HepG2 (cell line): ENCODE measurements around the gene TAS1R1. TPM values are rescaled to one million over a fixed set of nuclear protein-coding genes. Genes with fewer than 3 reads are reported as not detected.

Experiments
- AHR ChIP-seq: IDR thresholded peaks from 2 replicates; pipeline ENCODE4 v1.6.1; 2018; ENCODE audit warnings: missing genetic modification reagents, missing compliant biosample characterization
- CCDC6 ChIP-seq: sonication (generic); formaldehyde crosslinking; IDR thresholded peaks from 2 replicates; pipeline ENCODE4 v1.8.1; 2022; ENCODE audit warnings: mild to moderate bottlenecking, missing genetic modification reagents, moderate library complexity
- EZH2 ChIP-seq: conservative IDR thresholded peaks from 2 replicates; pipeline ENCODE4 v1.6.1; 2012; ENCODE audit warnings: mild to moderate bottlenecking, low read depth, low read length, moderate library complexity
- NCOA2 ChIP-seq: sonication (generic); formaldehyde crosslinking; IDR thresholded peaks from 2 replicates; pipeline ENCODE4 v1.8.0; 2022; ENCODE audit warnings: inconsistent platforms
- NFE2 ChIP-seq: sonication (generic); formaldehyde crosslinking; IDR thresholded peaks from 2 replicates; pipeline ENCODE4 v1.4.0; 2020; ENCODE audit warnings: missing genetic modification reagents
- NFE2L1 ChIP-seq: sonication (generic); formaldehyde crosslinking; IDR thresholded peaks from 2 replicates; pipeline ENCODE4 v1.4.0; 2020; ENCODE audit warnings: missing genetic modification reagents, mild to moderate bottlenecking, borderline replicate concordance
- PHB2 ChIP-seq: fragments of 450-650 bp; IDR thresholded peaks from 2 replicates; pipeline ENCODE4 v1.6.1; 2018; ENCODE audit not compliant: partially characterized antibody
- RFX3 ChIP-seq: IDR thresholded peaks from 2 replicates; pipeline ENCODE4 v1.6.1; 2016; ENCODE audit warnings: missing biosample characterization, missing genetic modification reagents
- SAFB2 ChIP-seq: sonication (generic); formaldehyde crosslinking; IDR thresholded peaks from 2 replicates; pipeline ENCODE4 v1.5.1; 2020; ENCODE audit warnings: missing genetic modification reagents, low read depth, mild to moderate bottlenecking, borderline replicate concordance
- SATB2 ChIP-seq: sonication (generic); formaldehyde crosslinking; IDR thresholded peaks from 2 replicates; pipeline ENCODE4 v1.5.0; 2020; ENCODE audit warnings: missing genetic modification reagents
- ZFP36 ChIP-seq: fragments of 150-350 bp; IDR thresholded peaks from 2 replicates; pipeline ENCODE4 v1.6.1; 2018; ENCODE audit warnings: borderline replicate concordance, low read length, low read depth; ENCODE audit not compliant: partially characterized antibody
- ZNF101 ChIP-seq: sonication (generic); formaldehyde crosslinking; IDR thresholded peaks from 2 replicates; pipeline ENCODE4 v1.4.0; 2020; ENCODE audit warnings: mild to moderate bottlenecking, low read depth, missing genetic modification reagents, borderline replicate concordance
- ZNF138 ChIP-seq: sonication (generic); formaldehyde crosslinking; IDR thresholded peaks from 2 replicates; pipeline ENCODE4 v1.5.0; 2020; ENCODE audit warnings: mild to moderate bottlenecking, low read depth, missing genetic modification reagents
- ZNF3 ChIP-seq: IDR thresholded peaks from 2 replicates; pipeline ENCODE4 v1.7.0; 2017; ENCODE audit warnings: inconsistent platforms
- ZNF550 ChIP-seq: sonication (generic); formaldehyde crosslinking; IDR thresholded peaks from 2 replicates; pipeline ENCODE4 v1.4.0; 2020; ENCODE audit warnings: mild to moderate bottlenecking, missing genetic modification reagents, borderline replicate concordance
- ZNF660 ChIP-seq: sonication (generic); formaldehyde crosslinking; IDR thresholded peaks from 2 replicates; pipeline ENCODE4 v1.5.1; 2020; ENCODE audit warnings: mild to moderate bottlenecking, low read depth, missing genetic modification reagents, borderline replicate concordance
- ZNF790 ChIP-seq: sonication (generic); formaldehyde crosslinking; IDR thresholded peaks from 2 replicates; pipeline ENCODE4 v1.8.0; 2022; ENCODE audit warnings: missing genetic modification reagents, mild to moderate bottlenecking, borderline replicate concordance
- ZSCAN31 ChIP-seq: sonication (generic); formaldehyde crosslinking; IDR thresholded peaks from 2 replicates; pipeline ENCODE4 v1.5.0; 2020; ENCODE audit warnings: low read depth, mild to moderate bottlenecking, missing genetic modification reagents
- polyA plus RNA-seq, 8 experiments: library from polyadenylated mRNA; depleted of rRNA in 3 of 8; stranded (reverse) in 7 of 8; unstranded in 1 of 8; fragments of >200 nt; fragmentation: Illumina TruSeq in 4 of 8; extraction: Trizol in 4 of 8; gene quantifications; 2 replicates each; pipeline versions ENCODE4 v1.2.1 to v1.2.3, GENCODE V29; 2011 to 2016; ENCODE audit warnings: low read depth in 4 of 8, missing spikeins in 1 of 8, mixed read lengths in 1 of 8; ENCODE audit not compliant: insufficient read depth in 1 of 8
- total RNA-seq, 5 experiments: library from RNA; depleted of rRNA; stranded (reverse); fragments of >200 nt; fragmentation: Illumina TruSeq; extraction: Trizol; gene quantifications; 2 replicates each; pipeline ENCODE4 v1.2.3, GENCODE V29; 2016; ENCODE audit warnings: low read depth in 1 of 5
- TF ChIP-seq, protein P1 (sequence below): sonication (generic); formaldehyde crosslinking; IDR thresholded peaks from 2 replicates; pipeline ENCODE4 v1.5.1; 2020; ENCODE audit warnings: missing genetic modification reagents, mild to moderate bottlenecking, borderline replicate concordance
- TF ChIP-seq, protein P2 (sequence below): IDR thresholded peaks from 2 replicates; pipeline ENCODE4 v1.6.1; 2016
- TF ChIP-seq, protein P3 (sequence below): sonication (generic); formaldehyde crosslinking; IDR thresholded peaks from 2 replicates; pipeline ENCODE4 v1.4.0; 2020; ENCODE audit warnings: missing genetic modification reagents
- TF ChIP-seq, protein P4 (sequence below): IDR thresholded peaks from 2 replicates; pipeline ENCODE4 v1.6.1; 2016; ENCODE audit warnings: missing biosample characterization, missing genetic modification reagents, low read depth
- TF ChIP-seq, protein P5 (sequence below): sonication (generic); formaldehyde crosslinking; IDR thresholded peaks from 2 replicates; pipeline ENCODE4 v1.8.0; 2022; ENCODE audit warnings: mild to moderate bottlenecking, missing genetic modification reagents, moderate library complexity

Gene TAS1R1
- total and polyA plus RNA-seq, 2 of the 13 experiments (the other 11 are each of a cell fraction or from before 2014, with no cell fraction given) = 1.4 to 1.6 TPM

DNA sequence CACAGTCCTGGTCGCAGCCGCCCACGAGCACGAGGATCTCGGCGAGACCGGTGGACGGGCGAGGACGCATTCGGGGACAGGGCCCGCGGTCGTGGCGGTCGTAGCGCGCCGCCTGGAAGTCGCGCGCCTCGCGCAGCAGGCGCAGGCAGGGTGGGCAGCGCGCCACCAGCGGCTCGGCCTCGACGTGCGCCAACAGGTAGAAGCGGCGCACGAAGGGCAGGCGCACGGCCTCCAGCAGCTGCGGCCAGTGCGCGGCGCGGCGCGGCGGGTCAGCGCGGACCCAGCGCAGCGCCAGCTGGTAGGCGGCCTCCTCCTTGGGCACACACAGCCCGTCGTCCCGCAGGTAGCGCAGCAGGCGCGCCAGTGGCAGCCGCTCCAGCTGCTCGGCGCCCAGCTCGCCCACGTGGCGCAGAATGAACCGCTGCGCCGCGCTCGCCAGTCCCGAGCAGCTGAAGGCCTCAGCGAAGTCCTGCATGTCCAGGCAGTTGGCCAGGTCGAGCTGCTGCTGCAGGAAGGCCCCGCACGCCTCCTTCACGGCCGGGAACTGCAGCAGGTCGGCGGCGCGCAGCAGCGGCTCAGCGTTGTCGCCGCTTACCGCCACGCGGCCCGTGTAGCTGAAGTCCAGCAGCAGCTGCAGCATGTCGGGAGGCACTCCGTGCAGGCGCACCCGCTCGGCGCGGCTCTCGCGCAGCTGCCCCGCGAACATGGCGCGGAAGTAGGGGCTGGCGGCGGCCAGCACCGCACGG lies 47.0 kb downstream of the TAS1R1 start (continued):
- TF ChIP-seq, protein P1, sequence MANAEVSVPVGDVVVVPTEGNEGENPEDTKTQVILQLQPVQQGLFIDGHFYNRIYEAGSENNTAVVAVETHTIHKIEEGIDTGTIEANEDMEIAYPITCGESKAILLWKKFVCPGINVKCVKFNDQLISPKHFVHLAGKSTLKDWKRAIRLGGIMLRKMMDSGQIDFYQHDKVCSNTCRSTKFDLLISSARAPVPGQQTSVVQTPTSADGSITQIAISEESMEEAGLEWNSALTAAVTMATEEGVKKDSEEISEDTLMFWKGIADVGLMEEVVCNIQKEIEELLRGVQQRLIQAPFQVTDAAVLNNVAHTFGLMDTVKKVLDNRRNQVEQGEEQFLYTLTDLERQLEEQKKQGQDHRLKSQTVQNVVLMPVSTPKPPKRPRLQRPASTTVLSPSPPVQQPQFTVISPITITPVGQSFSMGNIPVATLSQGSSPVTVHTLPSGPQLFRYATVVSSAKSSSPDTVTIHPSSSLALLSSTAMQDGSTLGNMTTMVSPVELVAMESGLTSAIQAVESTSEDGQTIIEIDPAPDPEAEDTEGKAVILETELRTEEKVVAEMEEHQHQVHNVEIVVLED (CRISPR knock-in tag) = no peak
- no peak for TF ChIP-seq ZFP36
- no peak for TF ChIP-seq ZNF101 (CRISPR knock-in tag)
- no peak for TF ChIP-seq NFE2
- TF ChIP-seq ZNF660 = no peak
- peak; percentile 81 for TF ChIP-seq SAFB2 (CRISPR knock-in tag)
- TF ChIP-seq, protein P2, sequence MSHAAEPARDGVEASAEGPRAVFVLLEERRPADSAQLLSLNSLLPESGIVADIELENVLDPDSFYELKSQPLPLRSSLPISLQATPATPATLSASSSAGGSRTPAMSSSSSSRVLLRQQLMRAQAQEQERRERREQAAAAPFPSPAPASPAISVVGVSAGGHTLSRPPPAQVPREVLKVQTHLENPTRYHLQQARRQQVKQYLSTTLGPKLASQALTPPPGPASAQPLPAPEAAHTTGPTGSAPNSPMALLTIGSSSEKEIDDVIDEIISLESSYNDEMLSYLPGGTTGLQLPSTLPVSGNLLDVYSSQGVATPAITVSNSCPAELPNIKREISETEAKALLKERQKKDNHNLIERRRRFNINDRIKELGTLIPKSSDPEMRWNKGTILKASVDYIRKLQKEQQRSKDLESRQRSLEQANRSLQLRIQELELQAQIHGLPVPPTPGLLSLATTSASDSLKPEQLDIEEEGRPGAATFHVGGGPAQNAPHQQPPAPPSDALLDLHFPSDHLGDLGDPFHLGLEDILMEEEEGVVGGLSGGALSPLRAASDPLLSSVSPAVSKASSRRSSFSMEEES (CRISPR knock-in tag) = no peak; the same call in 1 of the 2 replicates
- no peak for TF ChIP-seq ZNF3 (CRISPR knock-in tag)
- no peak for TF ChIP-seq EZH2
- peak; percentile 9; the same call in 1 of the 2 replicates for TF ChIP-seq ZNF790 (CRISPR knock-in tag)
- peak; percentile 60; the same call in 1 of the 2 replicates for TF ChIP-seq ZSCAN31 (CRISPR knock-in tag)
- no peak for TF ChIP-seq PHB2
- no peak; the same call in 1 of the 2 replicates for TF ChIP-seq AHR (CRISPR knock-in tag)
- TF ChIP-seq, protein P3, sequence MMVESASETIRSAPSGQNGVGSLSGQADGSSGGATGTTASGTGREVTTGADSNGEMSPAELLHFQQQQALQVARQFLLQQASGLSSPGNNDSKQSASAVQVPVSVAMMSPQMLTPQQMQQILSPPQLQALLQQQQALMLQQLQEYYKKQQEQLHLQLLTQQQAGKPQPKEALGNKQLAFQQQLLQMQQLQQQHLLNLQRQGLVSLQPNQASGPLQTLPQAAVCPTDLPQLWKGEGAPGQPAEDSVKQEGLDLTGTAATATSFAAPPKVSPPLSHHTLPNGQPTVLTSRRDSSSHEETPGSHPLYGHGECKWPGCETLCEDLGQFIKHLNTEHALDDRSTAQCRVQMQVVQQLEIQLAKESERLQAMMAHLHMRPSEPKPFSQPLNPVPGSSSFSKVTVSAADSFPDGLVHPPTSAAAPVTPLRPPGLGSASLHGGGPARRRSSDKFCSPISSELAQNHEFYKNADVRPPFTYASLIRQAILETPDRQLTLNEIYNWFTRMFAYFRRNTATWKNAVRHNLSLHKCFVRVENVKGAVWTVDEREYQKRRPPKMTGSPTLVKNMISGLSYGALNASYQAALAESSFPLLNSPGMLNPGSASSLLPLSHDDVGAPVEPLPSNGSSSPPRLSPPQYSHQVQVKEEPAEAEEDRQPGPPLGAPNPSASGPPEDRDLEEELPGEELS (CRISPR knock-in tag) = no peak
- TF ChIP-seq ZNF138 = peak; percentile 62; the same call in 1 of the 2 replicates
- TF ChIP-seq SATB2 = no peak
- TF ChIP-seq NFE2L1 (CRISPR knock-in tag) = 0 out of 2 replicates have a peak, but pooled peaks have one; percentile 39
- no peak for TF ChIP-seq RFX3 (CRISPR knock-in tag)
- TF ChIP-seq, protein P4, sequence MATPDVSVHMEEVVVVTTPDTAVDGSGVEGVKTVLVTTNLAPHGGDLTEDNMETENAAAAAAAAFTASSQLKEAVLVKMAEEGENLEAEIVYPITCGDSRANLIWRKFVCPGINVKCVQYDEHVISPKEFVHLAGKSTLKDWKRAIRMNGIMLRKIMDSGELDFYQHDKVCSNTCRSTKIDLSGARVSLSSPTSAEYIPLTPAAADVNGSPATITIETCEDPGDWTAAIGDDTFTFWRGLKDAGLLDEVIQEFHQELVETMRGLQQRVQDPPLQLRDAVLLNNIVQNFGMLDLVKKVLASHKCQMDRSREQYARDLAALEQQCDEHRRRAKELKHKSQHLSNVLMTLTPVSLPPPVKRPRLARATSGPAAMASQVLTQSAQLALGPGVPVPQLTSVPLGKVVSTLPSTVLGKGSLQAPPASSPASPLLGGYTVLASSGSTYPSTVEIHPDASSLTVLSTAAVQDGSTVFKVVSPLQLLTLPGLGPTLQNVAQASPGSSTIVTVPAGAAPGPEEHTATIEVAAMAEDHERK (CRISPR knock-in tag) = no peak
- 0 out of 2 replicates have a peak, but pooled peaks have one; percentile 79 for TF ChIP-seq ZNF550 (CRISPR knock-in tag)
- TF ChIP-seq, protein P5, sequence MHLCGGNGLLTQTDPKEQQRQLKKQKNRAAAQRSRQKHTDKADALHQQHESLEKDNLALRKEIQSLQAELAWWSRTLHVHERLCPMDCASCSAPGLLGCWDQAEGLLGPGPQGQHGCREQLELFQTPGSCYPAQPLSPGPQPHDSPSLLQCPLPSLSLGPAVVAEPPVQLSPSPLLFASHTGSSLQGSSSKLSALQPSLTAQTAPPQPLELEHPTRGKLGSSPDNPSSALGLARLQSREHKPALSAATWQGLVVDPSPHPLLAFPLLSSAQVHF (CRISPR knock-in tag) = no peak
- no peak for TF ChIP-seq NCOA2 (CRISPR knock-in tag)
- TF ChIP-seq CCDC6 (CRISPR knock-in tag) = peak; percentile 16; the same call in 1 of the 2 replicates
